ENCODE results near the gene ERP29.

- TF ChIP-seq CTCF (IDR thresholded peaks at IDR 0.05) (no peak), POLR2A (IDR thresholded peaks at IDR 0.05) (no peak)
Observed at GRCh38 chr12:111975161-111975931, 37.9 kb upstream of the ERP29 start.
